B cell (primary cell): ENCODE measurements around the gene NTN5. TPM values are rescaled to one million over a fixed set of nuclear protein-coding genes. Genes with fewer than 3 reads are reported as not detected.

ENCODE experiments used
- ATAC-seq: fragments of 200-7000 bp; cut with Tn5 transposase; one replicate; pipeline ENCODE4 v1.10.0; 2021; ENCODE audit warnings: low read depth, mild to moderate bottlenecking, moderate number of reproducible peaks, moderate library complexity
- CTCF ChIA-PET: fragments of 350-600 bp; sonication (Branson Sonifier 250); formaldehyde crosslinking; loops from one replicate; lab custom pipeline; 2021; ENCODE audit warnings: antibody characterized with exemption, inconsistent platforms; lab: Charles Lee
- POLR2A ChIA-PET: fragments of 350-600 bp; sonication (Branson Sonifier 250); formaldehyde crosslinking; loops from one replicate; lab custom pipeline; 2021; ENCODE audit warnings: antibody characterized with exemption; lab: Charles Lee
- DNase-seq: peaks from one replicate; pipeline ENCODE4 v3.0.0; 2013
- H2AFZ ChIP-seq: 2 replicates; pipeline ENCODE4 v1.6.1; 2012; ENCODE audit warnings: mild to moderate bottlenecking, low read depth, low read length; ENCODE audit not compliant: insufficient read depth, poor library complexity, severe bottlenecking
- H3K27ac ChIP-seq, 2 donors: 1 replicate in 1 of 2; 2 replicates in 1 of 2; pipeline ENCODE4 v1.5.1; 2012 to 2013; ENCODE audit warnings: low read length in 2 of 2, mild to moderate bottlenecking in 2 of 2, moderate library complexity in 1 of 2
- H3K27me3 ChIP-seq, 4 experiments: fragments of 200-600 bp in 1 of 4; sonication (generic) in 1 of 4; replicated peaks in 1 of 4; 1 replicate in 2 of 4; 2 replicates in 2 of 4; pipeline versions ENCODE4 v1.6.1 to v1.7.0; 2013 to 2016; ENCODE audit warnings: low read length in 3 of 4, mild to moderate bottlenecking in 2 of 4, mixed read lengths in 1 of 4, moderate library complexity in 1 of 4; ENCODE audit not compliant: insufficient read depth in 4 of 4, control insufficient read depth in 3 of 4; ENCODE audit errors: control extremely low read depth in 1 of 4
- H3K36me3 ChIP-seq, 2 experiments: replicated peaks in 1 of 2; 1 replicate in 1 of 2; 2 replicates in 1 of 2; pipeline versions ENCODE4 v1.6.1 to v1.7.1; 2013; ENCODE audit warnings: low read length in 1 of 2; ENCODE audit not compliant: insufficient read depth in 2 of 2, control insufficient read depth in 1 of 2; ENCODE audit errors: control extremely low read depth in 1 of 2, extremely low read depth in 1 of 2
- H3K4me1 ChIP-seq, 2 donors: fragments of 200-600 bp in 1 of 2; sonication (generic) in 1 of 2; 1 replicate in 1 of 2; 2 replicates in 1 of 2; pipeline versions ENCODE4 v1.5.1 to v1.6.1; 2013 to 2017; ENCODE audit warnings: low read length in 2 of 2; ENCODE audit not compliant: control insufficient read depth in 2 of 2, insufficient read depth in 2 of 2
- H3K4me2 ChIP-seq: replicated peaks from 2 replicates; pipeline ENCODE3; 2012; ENCODE audit warnings: mild to moderate bottlenecking, low read depth, low read length; ENCODE audit not compliant: poor library complexity, severe bottlenecking
- H3K4me3 ChIP-seq, 5 experiments: fragments of 200-600 bp in 1 of 5; sonication (generic) in 1 of 5; 1 replicate in 3 of 5; 2 replicates in 2 of 5; pipeline versions ENCODE4 v1.5.1 to v1.7.0; 2011 to 2016; ENCODE audit warnings: low read length in 4 of 5, mild to moderate bottlenecking in 4 of 5, low read depth in 2 of 5, control low read depth in 1 of 5, moderate library complexity in 1 of 5; ENCODE audit not compliant: insufficient read depth in 1 of 5; ENCODE audit errors: control extremely low read depth in 1 of 5, extremely low read depth in 1 of 5
- H3K79me2 ChIP-seq: fragments of 200-600 bp; sonication (generic); one replicate; pipeline ENCODE4 v1.6.0; 2016; ENCODE audit warnings: low read length; ENCODE audit not compliant: control insufficient read depth, insufficient read depth
- H3K9ac ChIP-seq: fragments of 200-600 bp; sonication (generic); 2 replicates; pipeline ENCODE4 v1.6.1; 2017; ENCODE audit warnings: mild to moderate bottlenecking, low read length, moderate library complexity
- H3K9me3 ChIP-seq, 3 donors: one replicate each; pipeline versions ENCODE4 v1.6.1 to v1.7.1; 2013; ENCODE audit warnings: low read length in 2 of 3; ENCODE audit not compliant: control insufficient read depth in 2 of 3, insufficient read depth in 1 of 3; ENCODE audit errors: control extremely low read depth in 1 of 3
- H4K20me1 ChIP-seq: 2 replicates; pipeline ENCODE4 v1.6.0; 2012; ENCODE audit warnings: mild to moderate bottlenecking, low read length; ENCODE audit not compliant: insufficient read depth, control insufficient read depth, poor library complexity, severe bottlenecking
- H3K27ac Mint-ChIP-seq: one replicate; pipeline ENCODE4 v1.8.0; 2021; ENCODE audit warnings: mixed read lengths
- H3K27me3 Mint-ChIP-seq: one replicate; pipeline ENCODE4 v1.8.0; 2021; ENCODE audit warnings: mixed read lengths
- H3K4me1 Mint-ChIP-seq: one replicate; pipeline ENCODE4 v1.8.0; 2021; ENCODE audit warnings: mixed read lengths
- H3K4me3 Mint-ChIP-seq: one replicate; pipeline ENCODE4 v1.8.0; 2021; ENCODE audit warnings: mixed read lengths
- H3K9me3 Mint-ChIP-seq: one replicate; pipeline ENCODE4 v1.8.0; 2022; ENCODE audit warnings: mixed read lengths; ENCODE audit not compliant: insufficient read depth
- EZH2 ChIP-seq: IDR thresholded peaks from 2 replicates; pipeline ENCODE4 v1.6.1; 2012; ENCODE audit warnings: borderline replicate concordance, low read depth, mild to moderate bottlenecking, moderate library complexity, low read length; ENCODE audit not compliant: insufficient read depth, poor library complexity, severe bottlenecking
- WGBS: methylation state at CpG from one replicate; pipeline ENCODE4 v1.1.5; 2013; ENCODE audit warnings: missing lambda C conversion rate; ENCODE audit not compliant: insufficient coverage; 5-methylcytosine and 5-hydroxymethylcytosine counted together
- intact Hi-C: fragments of 100-400 bp; cut with micrococcal nuclease; formaldehyde crosslinking; loops from one replicate; pipeline ENCODE4 v1.10.0; 2022
- polyA plus RNA-seq: library from polyadenylated mRNA; depleted of rRNA; stranded (reverse); fragments of >200 nt; gene quantifications from 2 replicates; pipeline ENCODE4 v1.2.3, GENCODE V29; 2012
- total RNA-seq, 2 donors: library from RNA; stranded (reverse); fragments of 120-200 nt in 1 of 2; gene quantifications; 1 replicate in 1 of 2; 2 replicates in 1 of 2; pipeline versions ENCODE4 v1.2.3 to v1.2.4, GENCODE V29; 2013 to 2022
- TF ChIP-seq, protein P1 (sequence below): fragments of 200-600 bp; IDR thresholded peaks from one replicate; pipeline ENCODE4 v1.8.0; 2022; ENCODE audit warnings: antibody characterized with exemption, mild to moderate bottlenecking

The NTN5 gene
- total and polyA plus RNA-seq, 2 donors (not counting 1 experiment from before 2014, with no cell fraction given): 1.2 to 1.8 TPM

DNA sequence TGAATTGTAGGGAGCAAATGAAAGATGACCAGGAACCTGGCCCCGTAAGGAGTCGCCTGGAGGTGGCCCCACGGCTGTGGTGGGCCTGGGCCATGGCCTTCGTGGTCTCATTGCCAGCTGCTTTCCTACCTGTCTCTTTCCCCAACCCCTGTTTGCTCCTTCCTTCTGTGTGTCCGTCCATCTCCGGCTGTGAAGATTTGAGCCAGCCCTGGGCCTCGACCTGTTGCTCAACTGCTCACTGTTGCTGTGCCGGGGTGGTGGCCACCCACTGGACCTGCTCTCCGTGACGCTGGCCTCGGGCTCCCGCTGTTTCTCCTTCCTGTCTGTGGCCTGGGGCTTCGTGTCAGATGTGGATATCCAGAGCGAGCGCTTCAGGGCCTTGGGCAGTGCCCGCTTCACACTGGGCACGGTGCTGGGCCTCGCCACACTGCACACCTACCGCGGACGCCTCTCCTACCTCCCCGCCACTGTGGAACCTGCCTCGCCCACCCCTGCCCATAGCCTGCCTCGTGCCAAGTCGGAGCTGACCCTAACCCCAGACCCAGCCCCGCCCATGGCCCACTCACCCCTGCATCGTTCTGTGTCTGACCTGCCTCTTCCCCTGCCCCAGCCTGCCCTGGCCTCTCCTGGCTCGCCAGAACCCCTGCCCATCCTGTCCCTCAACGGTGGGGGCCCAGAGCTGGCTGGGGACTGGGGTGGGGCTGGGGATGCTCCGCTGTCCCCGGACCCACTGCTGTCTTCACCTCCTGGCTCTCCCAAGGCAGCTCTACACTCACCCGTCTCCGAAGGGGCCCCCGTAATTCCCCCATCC is 44.1 kb downstream of the NTN5 start:
- Histone ChIP-seq H3K27me3 (no peaks in the 10 kb centered on the region), H3K4me3 (no peak overlapping the region), H4K20me1 (peaks cover 52% of the 10 kb centered on the region), H3K9ac (no peak overlapping the region), H3K4me2 (no peak overlapping the region), H3K79me2 (peaks cover 6% of the 10 kb centered on the region), H3K36me3 (peaks cover 0 to 52% of the 10 kb centered on the region in 2 experiments), H3K4me1 (peaks cover 14 to 19% of the 10 kb centered on the region in 2 donors), H3K27ac (no peak overlapping the region), H2AFZ (no peak overlapping the region), H3K9me3 (peaks cover 0 to 10% (median 0%) of the 10 kb centered on the region in 3 donors)
- no peaks in the 10 kb centered on the region for H3K9me3 Mint-ChIP-seq
- WGBS: 93% methylated on average over 27 of the region's 34 CpGs
- H3K4me1 Mint-ChIP-seq: peaks cover 30% of the 10 kb centered on the region
- H3K27ac Mint-ChIP-seq: no peak overlapping the region
- no peaks in the 10 kb centered on the region for H3K27me3 Mint-ChIP-seq
- no peak overlapping the region for H3K4me3 Mint-ChIP-seq
- intact Hi-C loops: no loop called here
- ATAC-seq: no peak
- CTCF ChIA-PET: no interaction called here
- POLR2A ChIA-PET: interaction anchor here (1.9 kb wide), 1 partner anchor 10 kb away, joined by 6 read pairs; the partner anchor contains the start of genes RPL18 and SPHK2
- no peak for DNase-seq
- no peak for TF ChIP-seq EZH2

DNA sequence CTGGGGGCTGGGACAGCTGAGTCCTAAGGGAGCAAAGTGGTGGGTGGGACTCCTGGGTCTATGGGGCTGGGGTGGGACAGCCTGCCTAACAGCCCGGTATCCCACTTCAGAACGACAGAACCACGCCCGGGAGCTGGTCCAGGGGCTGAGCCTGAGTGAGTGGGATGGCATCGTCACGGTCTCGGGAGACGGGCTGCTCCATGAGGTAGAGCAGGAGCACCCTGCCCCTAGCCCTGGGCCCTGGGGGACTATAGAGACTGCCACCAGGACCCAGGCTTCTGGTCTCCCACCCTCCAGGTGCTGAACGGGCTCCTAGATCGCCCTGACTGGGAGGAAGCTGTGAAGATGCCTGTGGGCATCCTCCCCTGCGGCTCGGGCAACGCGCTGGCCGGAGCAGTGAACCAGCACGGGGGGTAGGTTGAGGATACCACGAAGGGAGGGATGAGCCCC is 44.9 kb downstream of the NTN5 start:
- H3K27ac ChIP-seq: no peak overlapping the region
- no peak overlapping the region for H3K4me3 Mint-ChIP-seq
- no peaks in the 10 kb centered on the region for H3K9me3 Mint-ChIP-seq
- H2AFZ ChIP-seq: no peak overlapping the region
- peaks cover 30% of the 10 kb centered on the region for H3K4me1 Mint-ChIP-seq
- H3K4me3 ChIP-seq: no peak overlapping the region
- DNase-seq (no peak), ATAC-seq (no peak)
- H3K79me2 ChIP-seq: peaks cover 3% of the 10 kb centered on the region
- H4K20me1 ChIP-seq: peaks cover 44% of the 10 kb centered on the region
- TF ChIP-seq, protein P1, sequence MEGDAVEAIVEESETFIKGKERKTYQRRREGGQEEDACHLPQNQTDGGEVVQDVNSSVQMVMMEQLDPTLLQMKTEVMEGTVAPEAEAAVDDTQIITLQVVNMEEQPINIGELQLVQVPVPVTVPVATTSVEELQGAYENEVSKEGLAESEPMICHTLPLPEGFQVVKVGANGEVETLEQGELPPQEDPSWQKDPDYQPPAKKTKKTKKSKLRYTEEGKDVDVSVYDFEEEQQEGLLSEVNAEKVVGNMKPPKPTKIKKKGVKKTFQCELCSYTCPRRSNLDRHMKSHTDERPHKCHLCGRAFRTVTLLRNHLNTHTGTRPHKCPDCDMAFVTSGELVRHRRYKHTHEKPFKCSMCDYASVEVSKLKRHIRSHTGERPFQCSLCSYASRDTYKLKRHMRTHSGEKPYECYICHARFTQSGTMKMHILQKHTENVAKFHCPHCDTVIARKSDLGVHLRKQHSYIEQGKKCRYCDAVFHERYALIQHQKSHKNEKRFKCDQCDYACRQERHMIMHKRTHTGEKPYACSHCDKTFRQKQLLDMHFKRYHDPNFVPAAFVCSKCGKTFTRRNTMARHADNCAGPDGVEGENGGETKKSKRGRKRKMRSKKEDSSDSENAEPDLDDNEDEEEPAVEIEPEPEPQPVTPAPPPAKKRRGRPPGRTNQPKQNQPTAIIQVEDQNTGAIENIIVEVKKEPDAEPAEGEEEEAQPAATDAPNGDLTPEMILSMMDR: no peak
- TF ChIP-seq EZH2: no peak
- POLR2A ChIA-PET: interaction anchor here (1.9 kb wide), 1 partner anchor 9 kb away, joined by 6 read pairs; the partner anchor contains the start of genes RPL18 and SPHK2
- peaks cover 14 to 20% of the 10 kb centered on the region in 2 donors for H3K4me1 ChIP-seq
- H3K27me3 ChIP-seq: no peaks in the 10 kb centered on the region
- CTCF ChIA-PET: no interaction called here
- H3K36me3 ChIP-seq: peaks cover 0 to 44% of the 10 kb centered on the region in 2 experiments
- no peaks in the 10 kb centered on the region for H3K27me3 Mint-ChIP-seq
- intact Hi-C loops: no loop called here
- no peak overlapping the region for H3K9ac ChIP-seq
- WGBS: 96% methylated on average over 8 of the region's 17 CpGs
- H3K27ac Mint-ChIP-seq: no peak overlapping the region
- peaks cover 0 to 10% (median 0%) of the 10 kb centered on the region in 3 donors for H3K9me3 ChIP-seq
- H3K4me2 ChIP-seq: no peak overlapping the region
